HG03558 (cell line): ENCODE data around the gene PTBP1.

ENCODE experiments used
- ATAC-seq: cut with Tn5 transposase; IDR thresholded peaks from one replicate; pipeline ENCODE4 v1.9.1; 2021; ENCODE audit warnings: moderate number of reproducible peaks; ENCODE audit not compliant: unreplicated experiment; ENCODE audit errors: extremely low read depth

Gene PTBP1

DNA sequence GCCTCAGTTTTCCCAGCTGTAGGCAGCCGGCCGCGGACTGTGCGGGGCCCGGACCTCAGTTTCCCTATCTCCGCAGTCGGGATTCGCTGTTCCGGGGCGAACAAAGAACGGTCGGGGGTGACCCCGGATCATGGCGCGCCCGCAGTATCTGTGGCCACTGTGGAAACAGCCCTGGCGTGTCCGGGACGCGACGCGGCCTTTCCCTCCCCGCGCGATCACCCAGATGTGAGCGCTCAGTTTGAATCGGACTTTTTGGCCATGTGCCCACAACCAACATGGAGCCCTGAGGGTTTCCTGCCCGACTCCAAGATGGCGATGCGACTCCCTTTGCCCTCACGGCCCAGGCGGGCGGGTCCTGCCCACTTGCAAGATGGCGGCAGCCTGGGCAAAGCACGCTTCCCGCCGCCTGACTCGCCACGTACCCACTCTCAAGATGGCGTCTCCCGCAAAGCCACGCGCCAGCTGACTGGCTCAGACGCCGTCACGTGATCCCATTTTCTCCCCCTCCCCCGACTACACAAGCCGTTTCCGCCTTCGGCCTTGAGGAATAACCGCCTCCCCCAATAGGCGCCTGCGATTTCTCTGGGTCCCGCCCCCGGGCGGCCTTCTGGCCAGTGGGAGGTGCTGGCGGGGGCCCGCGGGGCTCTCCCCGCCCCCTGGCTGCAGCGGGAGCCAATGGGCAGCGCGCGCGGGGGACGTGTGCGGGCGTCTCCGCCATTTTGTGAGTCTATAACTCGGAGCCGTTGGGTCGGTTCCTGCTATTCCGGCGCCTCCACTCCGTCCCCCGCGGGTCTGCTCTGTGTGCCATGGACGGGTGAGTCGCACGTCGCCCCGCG, at the start of gene PTBP1:
TSS of gene PTBP1 (plus strand) at position 761 of the 836 bp plus-strand sequence. CDS start at position 807, 46 bp downstream.
- ATAC-seq = peak; percentile 58

DNA sequence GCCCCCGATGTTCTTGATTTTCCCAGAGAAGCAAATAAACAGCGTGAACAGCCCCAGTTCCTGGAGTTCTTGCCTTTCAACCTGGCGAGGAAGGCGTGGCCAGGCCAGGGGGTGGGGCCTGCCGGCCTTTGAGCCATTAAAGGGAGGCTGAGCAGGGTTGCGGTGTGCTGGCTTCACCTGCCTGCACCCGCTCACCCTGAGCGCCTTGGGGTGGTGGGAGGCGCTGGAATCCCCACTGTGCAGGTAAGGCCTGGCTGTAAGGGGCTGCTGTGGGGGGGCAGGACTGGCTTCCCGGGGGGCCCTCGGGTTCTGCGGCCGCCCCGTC, 49.0 kb upstream of the PTBP1 start:
- no peak for ATAC-seq

DNA sequence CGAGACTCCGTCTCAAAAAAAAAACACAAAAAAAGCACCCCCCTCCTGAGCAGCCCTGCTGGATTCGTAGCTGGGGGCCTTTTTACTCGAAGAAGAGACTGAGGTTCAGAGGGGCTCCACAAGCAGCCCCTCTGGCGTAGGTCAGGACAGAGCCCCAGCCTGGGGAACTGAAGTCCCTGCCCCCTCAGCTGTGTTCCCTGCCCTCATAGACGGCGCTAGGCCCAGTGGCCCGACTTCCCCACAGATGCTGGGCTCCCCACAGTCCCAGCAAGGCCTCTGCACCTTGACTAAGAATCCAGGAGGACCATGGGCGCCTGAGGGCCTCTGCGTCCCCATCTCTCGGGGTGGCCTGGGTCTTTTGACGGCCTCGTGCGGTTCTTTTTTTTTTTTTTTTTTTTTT, 47.4 kb upstream of the PTBP1 start:
- ATAC-seq = no peak

DNA sequence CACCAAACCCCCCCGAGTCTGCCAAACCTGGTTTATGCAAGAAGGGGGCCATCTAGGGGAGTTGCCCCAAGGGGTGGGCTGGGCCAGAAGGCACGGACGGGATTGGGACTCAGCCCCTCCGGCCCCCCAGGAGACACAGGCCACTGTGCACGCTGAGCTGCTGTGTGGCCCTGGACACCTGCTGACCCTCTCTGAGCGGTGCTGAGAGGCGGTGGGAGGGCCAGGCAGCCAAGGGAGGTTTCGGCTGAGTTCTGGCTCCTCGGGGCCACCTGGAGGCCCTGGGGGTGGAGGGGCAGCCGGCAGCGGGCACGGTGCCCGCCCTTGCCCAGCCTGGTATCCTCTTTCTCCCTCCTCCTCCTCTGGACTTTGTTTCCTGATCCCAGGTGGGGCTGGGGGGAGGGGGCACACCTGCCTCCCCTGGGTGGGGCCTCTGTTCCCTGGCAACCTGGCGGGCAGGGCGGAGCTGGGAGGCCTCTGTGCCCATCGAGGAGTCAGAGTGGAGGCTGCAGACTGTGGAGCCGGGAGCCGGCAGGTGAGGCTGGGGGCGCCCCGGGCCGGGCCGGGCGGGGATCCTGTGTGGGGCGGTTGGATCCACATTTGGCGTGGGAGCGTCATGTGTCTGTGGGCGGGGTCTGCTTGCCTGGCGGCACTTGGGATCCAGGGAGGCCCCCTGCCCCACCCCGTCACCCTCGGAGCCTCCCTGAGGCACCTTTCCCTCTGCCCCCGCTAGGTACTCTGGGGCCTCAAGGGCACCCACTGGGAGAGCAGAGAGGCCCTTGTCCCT, 46.4 kb upstream of the PTBP1 start, which contains the start of gene MISP:
TSS of gene MISP (plus strand) at position 473 of the 784 bp plus-strand sequence. CDS start 5,835 bp downstream, outside the sequence.
- ATAC-seq = no peak

DNA sequence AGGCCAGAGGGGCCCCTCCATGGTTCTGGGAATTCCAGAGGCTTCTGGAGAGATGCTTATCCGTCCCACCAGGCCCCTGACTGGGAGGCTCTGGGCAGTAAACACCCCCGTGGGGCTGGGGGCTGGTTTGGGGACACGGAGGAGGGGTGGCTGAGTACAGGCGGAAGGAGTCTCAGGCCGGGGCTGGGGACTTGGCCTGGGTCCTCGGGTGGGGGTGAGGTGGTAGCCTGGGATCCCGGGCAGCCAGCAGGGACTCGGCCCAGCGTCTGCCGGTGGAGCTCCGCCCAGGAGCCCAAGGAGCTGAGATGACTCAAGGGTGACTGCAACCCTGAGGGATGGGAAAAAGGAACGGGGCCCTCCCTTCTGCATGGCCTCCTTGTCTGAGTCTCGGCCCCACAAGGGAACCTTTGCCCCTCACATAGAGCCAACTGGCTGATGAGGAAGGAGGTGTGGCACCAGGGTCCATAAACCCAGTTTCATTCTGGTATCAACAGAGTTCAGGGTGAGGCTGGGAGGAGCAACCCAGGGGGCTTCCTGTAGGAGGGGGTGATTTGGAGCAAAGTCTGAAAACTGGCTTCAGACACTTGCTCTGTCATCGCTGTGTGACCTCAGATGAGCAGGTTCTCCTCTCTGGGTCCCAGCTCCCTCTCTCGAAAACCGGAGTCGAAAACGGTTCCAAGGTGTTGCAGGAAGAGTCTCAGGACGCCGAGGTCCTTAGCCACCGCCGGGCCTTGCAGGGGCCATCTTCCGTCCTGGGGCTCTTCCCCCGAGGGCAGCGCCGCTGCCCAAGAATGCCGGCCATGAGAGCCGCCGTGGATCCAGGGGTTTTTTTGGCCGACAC, 45.5 kb upstream of the PTBP1 start:
- no peak for ATAC-seq

DNA sequence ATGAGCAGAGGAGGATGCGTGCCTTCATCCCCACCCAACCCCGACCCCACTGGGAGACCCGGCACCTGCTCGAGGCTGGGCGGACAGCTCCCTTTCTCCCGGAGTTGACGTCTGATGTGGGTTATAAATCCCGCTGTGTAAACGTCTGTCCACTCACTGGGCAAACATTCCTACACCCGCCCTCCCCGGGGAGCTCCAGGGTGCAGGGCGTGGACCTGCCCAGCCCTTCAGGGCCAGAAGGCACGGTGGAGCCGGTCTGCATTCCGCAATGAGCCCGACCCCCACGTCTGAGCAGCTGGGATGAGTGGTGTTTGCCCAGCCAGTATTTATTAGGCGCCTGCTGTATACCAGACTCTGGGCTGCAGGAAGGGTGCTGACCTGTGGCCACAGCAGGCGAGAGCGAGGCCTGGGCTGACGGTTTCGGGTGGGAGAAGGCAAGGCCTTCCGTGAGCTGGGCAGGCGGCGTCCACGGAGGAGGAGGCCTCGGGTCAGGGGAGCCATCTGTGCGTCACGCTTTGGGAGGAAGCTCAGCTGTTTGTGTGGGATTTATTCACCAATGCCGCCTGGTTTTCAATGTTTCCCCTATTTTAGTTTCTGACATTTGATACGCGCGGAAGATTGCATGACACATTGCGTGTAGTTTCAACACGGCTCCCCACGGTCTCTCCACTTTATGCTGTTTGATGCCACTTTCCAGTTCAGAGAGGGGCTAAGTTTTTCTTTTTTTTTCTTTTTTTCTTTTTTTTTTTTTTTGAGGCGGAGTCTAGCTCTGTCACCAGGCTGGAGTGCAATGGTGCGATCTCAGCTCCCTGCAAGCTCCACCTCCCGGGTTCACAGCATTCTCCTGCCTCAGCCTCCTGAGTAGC, 44.4 kb upstream of the PTBP1 start:
- no peak for ATAC-seq

DNA sequence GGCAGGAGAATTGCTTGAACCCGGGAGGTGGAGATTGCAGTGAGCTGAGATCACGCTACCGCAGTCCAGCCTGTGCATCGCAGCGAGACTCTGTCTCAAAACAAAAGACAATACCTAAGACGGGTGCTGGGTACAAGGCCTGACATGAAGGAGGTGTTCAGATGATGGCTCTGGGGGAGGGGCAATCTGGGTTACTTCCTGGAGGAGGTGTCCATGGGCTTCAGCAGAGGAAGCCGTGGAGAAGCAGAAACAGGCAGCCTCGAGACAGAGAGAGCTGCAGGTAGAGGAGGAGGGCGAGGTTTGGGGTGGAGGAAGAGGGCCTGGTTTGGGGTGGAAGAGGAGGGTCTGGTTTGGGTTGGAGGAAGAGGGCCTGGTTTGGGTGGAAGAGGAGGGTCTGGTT, 42.7 kb upstream of the PTBP1 start:
- ATAC-seq = no peak

DNA sequence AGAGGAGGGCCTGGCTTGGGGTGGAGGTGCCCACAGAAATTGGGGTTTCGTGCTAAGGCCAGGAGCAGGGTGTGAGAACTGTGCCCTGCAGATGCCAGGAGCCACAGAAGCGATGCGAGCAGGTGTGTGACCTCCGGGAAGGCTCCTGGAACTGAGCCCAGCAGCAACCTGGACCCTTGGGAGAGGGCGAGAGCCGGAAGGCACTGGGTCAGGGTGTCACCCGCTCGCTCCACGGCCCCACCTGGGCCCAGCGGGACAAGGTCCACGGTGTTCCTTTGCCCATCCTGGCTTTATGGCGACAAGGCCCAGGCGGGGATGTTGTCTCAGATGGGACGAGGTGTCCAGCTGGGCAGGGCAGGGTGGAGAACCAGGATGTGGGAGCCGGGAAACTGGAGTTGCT, 42.2 kb upstream of the PTBP1 start:
- no peak for ATAC-seq

DNA sequence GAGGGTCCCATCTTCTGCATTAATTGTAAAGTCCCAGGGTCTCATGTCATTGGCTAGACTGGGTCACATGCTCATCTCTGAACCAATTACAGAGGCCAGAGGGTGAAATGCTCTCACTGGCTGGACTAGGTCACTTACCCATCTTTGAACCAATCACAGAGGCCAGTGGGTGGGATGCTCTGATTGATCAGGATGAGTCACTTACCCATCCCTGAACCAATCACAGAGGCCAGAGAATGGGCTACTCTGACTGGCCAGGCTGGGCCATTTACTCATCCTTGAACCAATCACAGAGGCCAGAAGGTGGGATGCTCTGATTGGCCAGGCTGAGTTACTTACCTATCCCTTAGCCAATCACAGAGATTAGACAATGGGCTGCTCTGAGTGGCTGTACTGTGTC, 41.0 kb upstream of the PTBP1 start:
- no peak for ATAC-seq

DNA sequence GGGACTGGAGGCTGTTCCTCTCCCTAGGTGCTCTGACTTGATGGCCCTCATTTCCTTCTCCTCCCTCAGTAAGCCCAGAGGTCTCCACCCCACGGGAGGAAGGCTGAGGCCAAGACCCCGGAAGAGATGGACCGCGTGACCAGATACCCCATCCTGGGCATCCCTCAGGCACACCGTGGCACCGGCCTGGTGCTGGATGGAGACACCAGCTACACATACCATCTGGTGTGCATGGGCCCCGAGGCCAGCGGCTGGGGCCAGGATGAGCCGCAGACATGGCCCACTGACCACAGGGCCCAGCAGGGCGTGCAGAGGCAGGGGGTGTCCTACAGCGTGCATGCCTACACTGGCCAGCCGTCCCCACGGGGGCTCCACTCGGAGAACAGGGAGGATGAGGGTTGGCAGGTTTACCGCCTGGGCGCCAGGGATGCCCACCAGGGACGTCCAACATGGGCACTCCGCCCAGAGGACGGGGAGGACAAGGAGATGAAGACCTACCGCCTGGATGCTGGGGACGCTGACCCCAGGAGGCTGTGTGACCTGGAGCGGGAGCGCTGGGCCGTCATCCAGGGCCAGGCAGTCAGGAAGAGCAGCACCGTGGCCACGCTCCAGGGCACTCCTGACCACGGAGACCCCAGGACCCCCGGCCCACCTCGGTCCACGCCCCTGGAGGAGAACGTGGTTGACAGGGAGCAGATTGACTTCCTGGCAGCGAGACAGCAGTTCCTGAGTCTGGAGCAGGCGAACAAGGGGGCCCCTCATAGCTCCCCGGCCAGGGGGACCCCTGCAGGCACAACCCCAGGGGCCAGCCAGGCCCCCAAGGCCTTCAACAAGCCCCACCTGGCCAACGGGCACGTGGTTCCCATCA, 40.2 kb upstream of the PTBP1 start:
- no peak for ATAC-seq

DNA sequence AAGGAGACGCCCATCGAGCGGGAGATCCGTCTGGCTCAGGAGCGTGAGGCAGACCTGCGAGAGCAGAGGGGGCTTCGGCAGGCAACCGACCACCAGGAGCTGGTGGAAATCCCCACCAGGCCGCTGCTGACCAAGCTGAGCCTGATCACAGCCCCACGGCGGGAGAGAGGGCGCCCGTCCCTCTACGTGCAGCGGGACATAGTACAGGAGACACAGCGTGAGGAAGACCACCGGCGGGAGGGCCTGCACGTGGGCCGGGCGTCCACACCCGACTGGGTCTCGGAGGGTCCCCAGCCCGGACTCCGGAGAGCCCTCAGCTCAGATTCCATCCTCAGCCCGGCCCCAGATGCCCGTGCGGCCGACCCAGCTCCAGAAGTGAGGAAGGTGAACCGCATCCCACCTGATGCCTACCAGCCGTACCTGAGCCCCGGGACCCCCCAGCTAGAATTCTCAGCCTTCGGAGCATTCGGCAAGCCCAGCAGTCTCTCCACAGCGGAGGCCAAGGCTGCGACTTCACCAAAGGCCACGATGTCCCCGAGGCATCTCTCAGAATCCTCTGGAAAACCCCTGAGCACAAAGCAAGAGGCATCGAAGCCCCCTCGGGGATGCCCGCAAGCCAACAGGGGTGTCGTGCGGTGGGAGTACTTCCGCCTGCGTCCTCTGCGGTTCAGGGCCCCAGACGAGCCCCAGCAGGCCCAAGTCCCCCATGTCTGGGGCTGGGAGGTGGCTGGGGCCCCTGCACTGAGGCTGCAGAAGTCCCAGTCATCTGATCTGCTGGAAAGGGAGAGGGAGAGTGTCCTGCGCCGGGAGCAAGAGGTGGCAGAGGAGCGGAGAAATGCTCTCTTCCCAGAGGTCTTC, 39.2 kb upstream of the PTBP1 start:
- no peak for ATAC-seq

DNA sequence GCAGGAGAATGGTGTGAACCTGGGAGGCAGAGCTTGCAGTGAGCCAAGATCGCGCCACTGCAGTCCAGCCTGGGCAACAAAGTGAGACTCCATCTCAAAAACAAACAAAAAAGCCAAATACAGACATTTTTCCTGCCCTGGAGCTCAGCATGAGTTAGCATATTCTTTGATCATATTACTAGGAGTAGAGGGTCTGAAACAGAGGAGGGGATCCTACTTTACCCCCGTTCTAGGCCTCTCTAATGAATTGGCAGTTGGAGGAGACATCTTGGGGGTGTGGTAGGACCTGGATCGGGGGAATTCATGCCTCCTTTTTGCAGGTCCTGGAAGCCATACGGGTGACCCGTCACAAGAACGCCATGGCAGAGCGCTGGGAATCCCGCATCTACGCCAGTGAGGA, 34.1 kb upstream of the PTBP1 start:
- no peak for ATAC-seq

DNA sequence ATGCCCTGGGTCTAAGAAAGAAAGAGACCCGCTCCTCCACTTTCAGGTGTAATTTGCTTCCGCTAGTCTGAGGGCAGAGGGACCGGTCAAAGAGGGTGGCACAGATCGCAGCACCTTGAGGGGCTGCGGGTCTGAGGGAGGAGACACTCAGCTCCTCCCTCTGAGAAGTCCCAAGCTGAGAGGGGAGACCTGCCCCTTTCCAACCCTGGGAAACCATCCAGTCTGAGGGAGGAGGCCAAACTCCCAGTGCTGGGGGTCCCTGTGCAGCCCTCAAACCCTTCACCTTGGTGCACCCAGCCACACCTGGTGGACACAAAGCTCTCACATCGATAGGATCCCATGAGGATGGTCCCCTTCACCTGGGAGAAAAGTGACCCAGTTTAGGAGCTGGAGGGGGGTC, 33.4 kb upstream of the PTBP1 start:
- ATAC-seq = no peak

DNA sequence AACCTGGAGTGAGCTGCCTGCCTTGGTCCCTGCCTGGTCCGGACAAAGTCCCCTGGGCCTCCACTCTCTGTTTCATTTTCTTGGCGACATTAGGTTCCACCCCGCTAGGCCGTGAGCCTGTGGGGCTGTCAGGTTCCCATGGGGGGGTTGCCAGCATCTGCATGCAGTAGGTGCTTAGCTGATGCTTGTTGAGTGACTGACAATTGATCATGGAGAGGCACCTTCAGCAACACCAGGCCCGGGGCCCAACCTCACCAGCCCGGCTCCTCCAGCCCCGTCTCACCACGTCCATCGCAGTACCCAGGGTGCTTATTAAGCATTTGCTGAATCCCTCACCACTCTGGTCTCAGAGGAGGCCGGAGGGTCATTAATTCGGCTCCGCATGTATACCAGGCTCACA, 33.0 kb upstream of the PTBP1 start:
- ATAC-seq = no peak

DNA sequence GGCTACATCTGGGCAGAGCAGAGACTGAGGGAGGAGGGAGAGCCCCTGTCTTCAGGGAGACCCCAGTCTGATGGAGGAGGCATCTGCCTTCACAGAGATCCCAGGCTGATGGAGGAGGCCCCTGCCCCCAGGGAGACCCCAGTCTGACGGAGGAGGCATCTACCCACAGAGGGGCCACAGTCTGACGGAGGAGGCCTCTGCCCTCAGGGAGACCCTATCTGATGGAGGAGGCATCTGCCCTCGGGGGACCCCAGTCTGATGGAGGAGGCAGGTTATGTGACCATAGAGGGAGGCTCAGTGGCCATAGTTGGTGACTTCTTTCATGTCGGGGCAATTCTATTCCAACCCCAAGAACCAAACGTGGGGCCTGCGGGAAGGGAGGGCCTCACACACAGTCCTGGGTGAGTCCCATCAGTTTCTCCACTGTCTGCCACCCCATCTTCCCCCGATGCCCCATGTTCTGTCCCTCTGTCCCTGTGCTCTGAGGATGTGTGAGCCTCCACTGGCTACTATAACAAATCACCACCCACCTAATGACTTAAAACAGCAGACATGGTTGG, 32.0 kb upstream of the PTBP1 start:
- ATAC-seq = no peak

DNA sequence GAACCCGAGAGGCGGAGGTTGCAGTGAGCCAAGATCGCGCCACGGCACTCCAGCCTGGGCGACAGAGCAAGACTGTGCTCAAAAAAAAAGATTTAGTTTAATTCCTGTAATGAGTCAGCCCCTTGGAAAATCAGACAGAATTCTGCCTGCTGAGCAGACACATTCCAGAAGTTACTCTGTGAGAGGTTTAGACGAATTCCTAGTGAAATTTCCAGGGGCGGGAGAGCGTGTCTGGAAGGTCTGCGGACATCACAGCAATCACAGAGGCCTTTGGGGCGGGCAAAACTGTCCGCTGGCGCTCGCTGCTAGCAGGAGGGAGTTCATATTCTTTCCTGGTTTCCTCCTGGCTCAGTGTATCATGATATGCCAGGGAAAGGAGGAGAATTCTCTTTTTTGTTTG, 28.8 kb upstream of the PTBP1 start:
- no peak for ATAC-seq

DNA sequence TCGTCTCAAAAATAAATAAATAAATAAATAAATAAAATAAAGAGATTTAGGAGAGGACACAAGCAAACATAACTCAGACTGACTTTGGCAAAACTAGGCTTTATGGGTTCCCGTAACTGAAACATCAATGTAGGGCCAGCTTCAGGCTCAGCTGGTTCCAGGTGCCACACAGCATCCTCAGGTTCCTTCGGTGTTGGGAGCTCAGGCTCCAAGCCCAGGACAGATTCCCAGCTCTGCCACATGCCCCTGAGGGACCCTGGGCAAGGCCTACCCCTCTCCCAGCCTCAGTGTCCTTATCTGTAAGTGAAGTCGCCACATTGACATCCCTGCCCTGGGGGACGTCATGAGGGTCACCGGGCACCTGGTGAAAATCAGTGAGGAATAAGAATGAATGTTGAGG, 27.6 kb upstream of the PTBP1 start:
- ATAC-seq = no peak

DNA sequence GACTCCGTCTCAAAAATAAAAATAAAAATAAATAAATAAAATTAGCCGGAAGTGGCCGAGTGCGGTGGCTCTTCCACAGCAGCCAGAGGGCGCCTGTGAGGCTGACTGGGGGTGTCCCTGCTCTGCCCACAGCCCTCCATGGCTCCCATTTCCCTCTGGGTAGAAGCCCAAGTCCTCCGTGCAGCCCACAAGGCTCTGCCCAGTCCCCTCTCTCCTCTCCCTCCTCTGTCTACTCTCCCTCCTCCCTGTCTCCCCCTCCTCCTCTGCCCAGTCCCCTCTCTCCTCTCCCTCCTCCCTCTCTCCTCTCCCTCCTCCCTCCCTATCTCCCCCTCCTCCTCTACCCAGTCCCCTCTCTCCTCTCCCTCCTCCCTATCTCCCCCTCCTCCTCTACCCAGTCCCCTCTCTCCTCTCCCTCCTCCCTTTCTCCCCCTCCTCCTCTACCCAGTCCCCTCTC, 25.9 kb upstream of the PTBP1 start:
- no peak for ATAC-seq
